ENCODE measurements around the gene HAGH.

DNA sequence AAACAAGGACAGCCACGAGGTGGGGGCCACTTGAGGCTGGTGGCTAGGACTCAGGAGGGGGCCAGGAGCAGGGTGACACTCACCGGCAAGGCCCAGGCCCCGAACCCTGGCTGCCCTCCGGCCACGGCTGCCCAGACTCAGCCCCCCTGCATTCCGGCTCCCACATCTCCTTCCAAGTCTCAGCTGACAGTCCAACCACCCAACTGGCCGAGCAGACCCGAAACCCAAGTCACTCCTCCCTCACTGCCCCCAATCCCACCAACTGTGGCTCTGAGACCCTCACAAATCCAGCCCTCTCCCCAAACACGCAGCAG lies 9.4 kb downstream of the HAGH start:
- TF ChIP-seq, protein P1, sequence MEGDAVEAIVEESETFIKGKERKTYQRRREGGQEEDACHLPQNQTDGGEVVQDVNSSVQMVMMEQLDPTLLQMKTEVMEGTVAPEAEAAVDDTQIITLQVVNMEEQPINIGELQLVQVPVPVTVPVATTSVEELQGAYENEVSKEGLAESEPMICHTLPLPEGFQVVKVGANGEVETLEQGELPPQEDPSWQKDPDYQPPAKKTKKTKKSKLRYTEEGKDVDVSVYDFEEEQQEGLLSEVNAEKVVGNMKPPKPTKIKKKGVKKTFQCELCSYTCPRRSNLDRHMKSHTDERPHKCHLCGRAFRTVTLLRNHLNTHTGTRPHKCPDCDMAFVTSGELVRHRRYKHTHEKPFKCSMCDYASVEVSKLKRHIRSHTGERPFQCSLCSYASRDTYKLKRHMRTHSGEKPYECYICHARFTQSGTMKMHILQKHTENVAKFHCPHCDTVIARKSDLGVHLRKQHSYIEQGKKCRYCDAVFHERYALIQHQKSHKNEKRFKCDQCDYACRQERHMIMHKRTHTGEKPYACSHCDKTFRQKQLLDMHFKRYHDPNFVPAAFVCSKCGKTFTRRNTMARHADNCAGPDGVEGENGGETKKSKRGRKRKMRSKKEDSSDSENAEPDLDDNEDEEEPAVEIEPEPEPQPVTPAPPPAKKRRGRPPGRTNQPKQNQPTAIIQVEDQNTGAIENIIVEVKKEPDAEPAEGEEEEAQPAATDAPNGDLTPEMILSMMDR (IDR thresholded peaks at IDR 0.05): no peak
- TF ChIP-seq EP300 (IDR thresholded peaks at IDR 0.05): no peak
